ENCODE data around the gene BLTP1.
A peak's percentile ranks its signal among the peaks of the same experiment; 100 is the strongest.

The BLTP1 gene

DNA sequence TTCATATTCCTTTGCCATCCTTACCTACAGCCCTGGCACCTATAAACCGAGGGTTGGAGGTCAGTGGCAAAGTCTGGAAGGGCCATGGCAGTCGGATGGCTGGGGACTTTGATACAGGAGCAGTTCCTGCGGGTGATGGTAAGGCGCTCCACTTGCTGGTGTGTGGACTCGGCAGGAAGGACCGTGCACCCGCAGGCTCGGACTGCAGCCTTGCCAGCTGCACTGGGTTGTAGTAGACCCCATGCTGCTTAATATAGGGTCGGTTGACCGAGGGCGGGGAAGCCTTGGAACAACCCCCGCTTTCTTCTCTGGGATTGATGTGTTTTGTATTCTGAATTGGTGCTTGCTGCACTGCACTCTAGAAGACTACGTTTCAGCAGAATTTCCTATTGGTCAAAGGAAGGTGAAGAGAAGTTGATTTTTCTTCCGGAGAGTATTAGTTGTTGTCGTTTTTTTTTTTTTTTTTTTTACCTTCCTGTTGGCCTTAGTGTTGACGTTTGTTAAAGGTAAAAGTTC is 638 bp downstream of the BLTP1 start:
- Histone ChIP-seq H3K4me3 (replicated peaks; ENCODE audit: low read depth, low read length) (peak overlapping the region; percentile 91), H3K36me3 (ENCODE audit: control insufficient read depth, insufficient read depth, low read length) (no peaks in the 10 kb centered on the region), H3K27me3 (replicated peaks; ENCODE audit: control insufficient read depth, insufficient read depth, low read length) (no peaks in the 10 kb centered on the region)
- TF ChIP-seq, protein P1, sequence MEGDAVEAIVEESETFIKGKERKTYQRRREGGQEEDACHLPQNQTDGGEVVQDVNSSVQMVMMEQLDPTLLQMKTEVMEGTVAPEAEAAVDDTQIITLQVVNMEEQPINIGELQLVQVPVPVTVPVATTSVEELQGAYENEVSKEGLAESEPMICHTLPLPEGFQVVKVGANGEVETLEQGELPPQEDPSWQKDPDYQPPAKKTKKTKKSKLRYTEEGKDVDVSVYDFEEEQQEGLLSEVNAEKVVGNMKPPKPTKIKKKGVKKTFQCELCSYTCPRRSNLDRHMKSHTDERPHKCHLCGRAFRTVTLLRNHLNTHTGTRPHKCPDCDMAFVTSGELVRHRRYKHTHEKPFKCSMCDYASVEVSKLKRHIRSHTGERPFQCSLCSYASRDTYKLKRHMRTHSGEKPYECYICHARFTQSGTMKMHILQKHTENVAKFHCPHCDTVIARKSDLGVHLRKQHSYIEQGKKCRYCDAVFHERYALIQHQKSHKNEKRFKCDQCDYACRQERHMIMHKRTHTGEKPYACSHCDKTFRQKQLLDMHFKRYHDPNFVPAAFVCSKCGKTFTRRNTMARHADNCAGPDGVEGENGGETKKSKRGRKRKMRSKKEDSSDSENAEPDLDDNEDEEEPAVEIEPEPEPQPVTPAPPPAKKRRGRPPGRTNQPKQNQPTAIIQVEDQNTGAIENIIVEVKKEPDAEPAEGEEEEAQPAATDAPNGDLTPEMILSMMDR (IDR thresholded peaks at IDR 0.05; ENCODE audit: insufficient read depth, low read length, poor library complexity, severe bottlenecking): no peak
- peak; percentile 52 for DNase-seq (ENCODE audit: extremely low read depth, insufficient read length)

DNA sequence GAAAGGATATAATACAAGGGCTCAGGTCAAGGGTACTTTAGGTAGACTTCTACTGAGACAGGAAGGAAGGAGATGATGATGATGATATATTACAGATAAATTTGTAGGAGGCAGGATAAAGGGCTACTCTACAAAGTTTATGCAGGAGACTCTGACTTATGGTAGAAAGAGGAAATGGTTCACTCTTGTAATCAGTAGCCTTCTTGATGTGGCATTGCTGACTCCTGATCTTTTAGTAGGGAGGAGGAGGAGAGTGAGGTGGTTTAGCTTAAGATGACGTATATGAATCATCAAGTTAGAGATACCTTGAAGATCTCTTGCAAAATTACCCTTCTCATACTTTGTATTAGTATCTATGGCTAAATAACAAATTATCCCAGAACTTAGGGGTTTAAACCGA is 4.7 kb downstream of the BLTP1 start:
- Histone ChIP-seq H3K36me3 (ENCODE audit: control insufficient read depth, insufficient read depth, low read length) (no peaks in the 10 kb centered on the region), H3K27me3 (replicated peaks; ENCODE audit: control insufficient read depth, insufficient read depth, low read length) (no peaks in the 10 kb centered on the region), H3K4me3 (replicated peaks; ENCODE audit: low read depth, low read length) (no peak overlapping the region)
- no peak for DNase-seq (ENCODE audit: extremely low read depth, insufficient read length)
- TF ChIP-seq, protein P1 (IDR thresholded peaks at IDR 0.05; ENCODE audit: insufficient read depth, low read length, poor library complexity, severe bottlenecking): no peak

DNA sequence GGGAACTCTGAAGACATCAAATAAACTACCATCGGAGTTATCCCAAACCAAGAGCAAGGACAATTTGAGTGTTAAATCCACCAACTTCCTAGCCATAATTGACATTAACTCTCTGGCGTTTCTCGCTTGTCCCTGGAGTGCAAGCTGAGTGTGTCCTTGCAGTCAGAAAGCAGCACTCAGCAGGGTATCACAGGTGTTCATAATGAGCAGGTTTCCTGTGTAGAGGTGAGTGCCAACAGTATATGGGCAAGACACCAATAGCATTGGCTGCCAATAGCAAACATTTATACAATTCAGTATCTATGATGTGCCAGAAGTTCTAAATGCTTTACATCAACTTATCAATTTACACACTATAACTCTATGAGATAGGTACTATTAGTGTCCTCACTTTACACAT is 11.2 kb downstream of the BLTP1 start:
- no peak for DNase-seq (ENCODE audit: extremely low read depth, insufficient read length)
- Histone ChIP-seq H3K36me3 (ENCODE audit: control insufficient read depth, insufficient read depth, low read length) (no peaks in the 10 kb centered on the region), H3K27me3 (replicated peaks; ENCODE audit: control insufficient read depth, insufficient read depth, low read length) (no peaks in the 10 kb centered on the region), H3K4me3 (replicated peaks; ENCODE audit: low read depth, low read length) (no peak overlapping the region)
- TF ChIP-seq, protein P1 (IDR thresholded peaks at IDR 0.05; ENCODE audit: insufficient read depth, low read length, poor library complexity, severe bottlenecking): no peak

DNA sequence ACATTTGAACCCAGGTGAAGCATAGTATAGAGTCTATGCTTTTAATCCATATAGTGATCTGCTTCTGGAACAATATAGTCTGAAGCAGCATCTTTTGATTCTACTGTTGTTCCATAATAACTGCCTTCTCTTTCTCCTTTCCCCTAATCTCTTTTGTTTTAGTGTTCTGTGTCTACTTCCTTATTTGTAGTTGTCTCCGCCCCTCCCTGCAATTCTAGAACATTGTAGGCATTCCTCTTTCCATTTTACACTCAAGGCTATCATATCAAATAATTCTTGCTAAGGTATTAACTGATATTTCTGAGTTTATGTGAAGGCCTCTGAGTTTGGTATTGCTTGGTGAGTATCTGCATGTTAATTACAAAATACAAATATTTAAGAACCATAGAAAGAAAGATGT is 11.6 kb downstream of the BLTP1 start:
- TF ChIP-seq, protein P1 (IDR thresholded peaks at IDR 0.05; ENCODE audit: insufficient read depth, low read length, poor library complexity, severe bottlenecking): no peak

DNA sequence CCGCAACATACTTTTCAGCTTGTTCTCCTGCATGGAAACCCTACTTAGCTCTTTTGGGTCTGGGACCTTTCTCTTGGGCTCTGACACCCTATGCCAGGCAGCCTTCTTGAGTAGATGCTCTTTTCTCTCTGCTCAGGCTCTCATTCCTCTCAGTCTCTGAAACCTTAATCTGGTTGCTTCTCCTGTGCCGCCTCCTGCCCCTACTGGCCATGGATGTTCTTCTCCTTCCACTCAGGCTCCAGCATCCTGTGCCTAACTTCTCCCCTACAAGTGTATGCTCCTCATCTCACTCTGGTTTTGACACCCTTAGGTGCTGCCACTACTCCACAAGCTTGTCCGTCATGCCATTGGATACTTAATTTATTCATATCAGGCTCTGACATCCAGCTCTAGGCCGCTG is 15.2 kb downstream of the BLTP1 start:
- Histone ChIP-seq H3K4me3 (replicated peaks; ENCODE audit: low read depth, low read length) (no peak overlapping the region), H3K36me3 (ENCODE audit: control insufficient read depth, insufficient read depth, low read length) (no peaks in the 10 kb centered on the region), H3K27me3 (replicated peaks; ENCODE audit: control insufficient read depth, insufficient read depth, low read length) (no peaks in the 10 kb centered on the region)
- no peak for DNase-seq (ENCODE audit: extremely low read depth, insufficient read length)
- TF ChIP-seq, protein P1 (IDR thresholded peaks at IDR 0.05; ENCODE audit: insufficient read depth, low read length, poor library complexity, severe bottlenecking): no peak

More for the DNA sequence above, 11.6 kb downstream of the BLTP1 start:
- Histone ChIP-seq H3K27me3 (replicated peaks; ENCODE audit: control insufficient read depth, insufficient read depth, low read length) (no peaks in the 10 kb centered on the region), H3K36me3 (ENCODE audit: control insufficient read depth, insufficient read depth, low read length) (no peaks in the 10 kb centered on the region), H3K4me3 (replicated peaks; ENCODE audit: low read depth, low read length) (no peak overlapping the region)
- DNase-seq (ENCODE audit: extremely low read depth, insufficient read length): no peak

DNA sequence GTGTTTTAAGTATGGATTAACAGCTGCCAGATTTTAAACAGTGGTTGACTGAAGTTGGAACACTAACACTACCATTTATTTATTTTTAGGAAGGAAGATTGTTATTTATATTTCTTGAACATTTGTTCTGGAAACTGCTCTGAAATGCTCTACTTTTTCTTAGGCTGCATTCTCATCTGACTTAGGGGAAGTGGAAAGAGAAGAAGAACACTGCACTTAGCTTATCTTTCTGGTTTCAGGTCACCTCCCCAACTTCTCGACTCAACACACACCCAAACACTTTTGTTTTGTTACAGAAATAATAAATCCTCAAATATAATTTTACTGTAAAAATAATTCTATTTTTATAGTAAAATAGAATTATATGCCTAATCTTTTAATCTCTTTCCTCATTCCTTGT is 18.6 kb downstream of the BLTP1 start:
- no peak overlapping the region for H3K4me3 ChIP-seq (replicated peaks; ENCODE audit: low read depth, low read length)
- no peak for DNase-seq (ENCODE audit: extremely low read depth, insufficient read length)
- TF ChIP-seq, protein P1 (IDR thresholded peaks at IDR 0.05; ENCODE audit: insufficient read depth, low read length, poor library complexity, severe bottlenecking): no peak
- no peaks in the 10 kb centered on the region for H3K27me3 ChIP-seq (replicated peaks; ENCODE audit: control insufficient read depth, insufficient read depth, low read length)
- H3K36me3 ChIP-seq (ENCODE audit: control insufficient read depth, insufficient read depth, low read length): no peaks in the 10 kb centered on the region

All from GM06990 (cell line).